ENCODE data around the gene SLC6A18.

The SLC6A18 gene

GRCh38 chr5:1225081-1225480 is at the start of gene SLC6A18:
SLC6A18 (plus strand) TSS chr5:1225381; CDS start chr5:1225478, 97 bp downstream.
- DNase-seq = no peak

GRCh38 chr5:1175801-1176472 is 49.2 kb upstream of the SLC6A18 start:
- DNase-seq = no peak

- no peak for DNase-seq
These were observed 48.4 kb upstream of the SLC6A18 start for GRCh38 chr5:1176473-1177391.

- DNase-seq = no peak
These were observed 47.2 kb upstream of the SLC6A18 start for GRCh38 chr5:1177826-1178528.

- no peak for DNase-seq
These were observed 46.4 kb upstream of the SLC6A18 start for GRCh38 chr5:1178529-1179382.

GRCh38 chr5:1179383-1179715 is 45.8 kb upstream of the SLC6A18 start:
- DNase-seq = no peak

GRCh38 chr5:1180096-1180495 is 45.1 kb upstream of the SLC6A18 start:
- DNase-seq = no peak

- DNase-seq = no peak
These were observed 44.3 kb upstream of the SLC6A18 start for GRCh38 chr5:1180841-1181271.

GRCh38 chr5:1181451-1182359 is 43.5 kb upstream of the SLC6A18 start:
- DNase-seq = no peak

GRCh38 chr5:1182360-1182632 is 42.9 kb upstream of the SLC6A18 start:
- no peak for DNase-seq

- DNase-seq = no peak
These were observed 42.4 kb upstream of the SLC6A18 start for GRCh38 chr5:1182633-1183423.

- DNase-seq = no peak
These were observed 41.6 kb upstream of the SLC6A18 start for GRCh38 chr5:1183424-1184162.

- no peak for DNase-seq
These were observed 41.1 kb upstream of the SLC6A18 start for GRCh38 chr5:1184163-1184470.

GRCh38 chr5:1184481-1184880 is 40.7 kb upstream of the SLC6A18 start:
- no peak for DNase-seq

- no peak for DNase-seq
These were observed 40.0 kb upstream of the SLC6A18 start for GRCh38 chr5:1185038-1185627.

GRCh38 chr5:1185629-1186350 is 39.4 kb upstream of the SLC6A18 start:
- no peak for DNase-seq

- no peak for DNase-seq
These were observed 38.6 kb upstream of the SLC6A18 start for GRCh38 chr5:1186351-1187233.

Measured in COR-L47 (cell line).